CD4-positive, alpha-beta T cell treated with Interleukin-21 for 1 hour (primary cell): ENCODE measurements around the gene SMIM44.
"Not testable (repeated sequence)": the region's sequence is repeated elsewhere in the genome, so short reads cannot be mapped to it uniquely, and the experiment has no call there.

Experiments used
- DNase-seq: peaks from one replicate; pipeline ENCODE4 v3.0.0-alpha.2; 2020

Gene SMIM44

GRCh38 chr19:3483226-3483628, at the start of gene SMIM44:
Gene SMIM44 (minus strand): TSS chr19:3483441. CDS start chr19:3483403, 38 bp downstream.
- no peak for DNase-seq

- no peak for DNase-seq
Observed at GRCh38 chr19:3533033-3533432, 49.8 kb upstream of the SMIM44 start.

DNA sequence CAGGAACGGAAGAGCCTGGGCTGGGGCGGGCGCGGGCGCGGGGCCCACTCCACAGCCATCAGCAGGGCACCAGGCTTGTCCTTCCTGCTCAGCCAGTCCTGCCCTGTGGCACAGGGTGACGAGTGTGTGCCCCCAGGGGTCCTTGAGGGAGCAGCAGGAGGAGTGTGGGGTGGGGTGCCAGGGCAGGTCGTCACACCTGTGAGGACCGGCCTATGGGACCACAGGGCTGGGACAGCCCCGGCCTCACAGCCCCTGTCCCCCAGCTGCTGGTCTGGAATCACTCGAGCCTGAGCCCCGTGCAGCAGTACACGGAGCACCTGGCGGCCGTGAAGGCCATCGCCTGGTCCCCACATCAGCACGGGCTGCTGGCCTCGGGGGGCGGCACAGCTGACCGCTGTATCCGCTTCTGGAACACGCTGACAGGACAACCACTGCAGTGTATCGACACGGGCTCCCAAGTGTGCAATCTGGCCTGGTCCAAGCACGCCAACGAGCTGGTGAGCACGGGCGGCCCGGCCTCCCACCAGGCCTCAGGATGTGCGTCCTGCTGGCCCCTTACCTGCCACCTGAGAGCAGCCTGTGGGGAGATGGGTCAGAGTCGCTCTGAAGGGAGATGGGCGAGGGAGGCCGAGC, 49.0 kb upstream of the SMIM44 start:
- no peak for DNase-seq

GRCh38 chr19:3531716-3532115, 48.5 kb upstream of the SMIM44 start:
- no peak for DNase-seq

DNA sequence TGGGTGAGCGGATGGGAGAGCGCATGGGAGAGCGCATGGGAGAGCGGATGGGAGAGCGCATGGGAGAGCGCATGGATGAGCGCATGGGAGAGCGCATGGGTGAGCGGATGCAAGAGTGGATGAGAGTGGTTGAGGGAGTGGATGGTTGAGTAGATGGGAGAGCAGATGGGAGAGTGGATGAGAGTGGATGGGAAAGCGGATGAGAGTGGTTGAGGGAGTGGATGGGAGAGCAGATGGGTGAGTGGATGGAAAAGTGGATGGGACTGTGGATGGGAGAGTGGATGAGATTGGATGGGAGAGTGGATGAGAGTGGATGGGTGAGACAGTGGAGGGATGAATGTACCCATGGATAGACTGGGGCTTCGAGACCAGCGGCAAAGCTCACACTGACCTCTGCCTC, 47.1 kb upstream of the SMIM44 start:
- no peak for DNase-seq

- not testable (repeated sequence) for DNase-seq
Observed at GRCh38 chr19:3529299-3529698, 46.1 kb upstream of the SMIM44 start.

DNA sequence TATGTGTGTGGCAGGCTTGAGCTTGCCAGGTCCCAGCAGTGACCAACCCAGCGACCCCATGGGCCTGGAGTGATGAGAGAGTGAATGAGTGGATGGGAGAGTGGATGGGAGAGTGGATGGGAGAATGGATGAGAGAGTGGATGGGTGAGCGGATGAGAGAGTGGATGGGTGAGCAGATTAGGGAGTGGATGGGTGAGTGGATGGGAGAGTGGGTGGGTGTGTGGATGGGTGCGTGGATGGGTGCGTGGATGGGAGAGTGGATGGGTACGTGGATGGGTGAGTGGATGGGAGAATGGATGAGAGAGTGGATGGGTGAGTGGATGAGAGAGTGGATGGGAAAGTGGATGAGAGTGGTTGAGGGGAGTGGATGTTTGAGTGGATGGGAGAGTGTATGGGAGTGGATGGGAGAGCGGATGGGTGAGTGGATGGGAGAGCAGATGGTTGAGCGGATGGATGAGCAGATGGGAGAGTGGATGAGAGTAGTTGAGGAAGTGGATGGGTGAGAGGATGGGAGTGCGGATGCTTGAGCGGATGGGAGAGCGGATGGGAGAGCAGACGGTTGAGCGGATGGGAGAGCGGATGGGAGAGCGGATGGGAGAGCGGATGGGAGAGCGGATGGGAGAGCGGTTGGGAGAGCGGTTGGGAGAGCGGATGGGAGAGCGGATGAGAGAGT, 45.4 kb upstream of the SMIM44 start:
- DNase-seq, result no peak

GRCh38 chr19:3528080-3528479, 44.8 kb upstream of the SMIM44 start:
- no peak for DNase-seq

DNA sequence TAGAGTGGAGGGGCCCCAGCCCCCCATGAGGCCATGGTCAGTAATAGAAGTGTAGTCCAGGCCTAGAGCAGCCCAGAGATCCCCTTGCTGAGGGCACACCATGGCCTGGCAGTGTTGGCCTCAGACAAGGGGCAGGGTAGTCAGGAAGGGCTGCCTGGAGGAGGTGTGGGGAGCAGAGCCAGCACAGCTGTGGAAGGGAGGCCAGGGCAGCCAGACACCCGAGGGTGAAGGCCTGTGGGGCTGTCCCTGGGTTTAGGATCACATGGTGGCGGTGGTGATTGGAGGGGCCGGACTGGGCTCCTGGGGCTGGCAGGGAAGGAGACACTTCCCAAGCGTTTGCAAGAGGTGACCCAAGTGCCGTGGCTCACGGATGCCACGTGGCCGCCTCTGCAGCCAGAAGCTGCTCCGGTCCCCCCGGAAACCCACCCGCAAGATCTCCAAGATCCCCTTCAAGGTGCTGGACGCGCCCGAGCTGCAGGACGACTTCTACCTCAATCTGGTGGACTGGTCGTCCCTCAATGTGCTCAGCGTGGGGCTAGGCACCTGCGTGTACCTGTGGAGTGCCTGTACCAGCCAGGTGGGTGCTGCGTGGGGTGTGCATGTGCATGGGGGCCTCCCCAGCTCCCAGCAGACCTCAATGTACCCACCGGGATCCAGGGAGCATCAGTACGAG, 44.1 kb upstream of the SMIM44 start:
- DNase-seq, result no peak

- DNase-seq, result no peak
Observed at GRCh38 chr19:3526507-3527237, 43.4 kb upstream of the SMIM44 start.

DNA sequence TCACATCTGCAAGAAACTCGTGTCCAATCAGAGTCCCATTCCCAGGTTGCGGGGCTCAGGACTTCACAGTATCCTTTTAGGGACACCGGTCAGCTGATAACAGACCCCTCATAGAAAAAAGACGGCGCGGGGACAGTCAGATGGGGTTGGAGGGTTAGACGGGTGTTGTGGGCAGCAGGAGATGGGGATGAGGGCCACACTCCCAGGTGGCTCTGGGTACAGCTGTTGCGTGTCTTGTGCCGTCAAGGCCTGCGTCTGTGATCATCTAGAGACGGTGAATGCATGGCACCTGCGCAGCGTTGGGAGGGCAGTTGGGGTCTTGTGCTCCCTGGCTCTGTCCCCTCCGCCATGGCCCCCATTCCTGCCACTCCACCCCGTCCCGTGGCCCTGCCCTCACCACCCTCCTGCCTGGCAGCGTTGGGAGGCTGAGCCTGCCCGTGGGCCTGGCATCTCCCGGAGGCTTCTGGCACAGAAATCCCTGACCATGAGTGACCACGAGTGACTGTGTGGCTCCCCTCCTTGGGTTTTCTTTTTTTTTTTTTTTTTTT, 41.7 kb upstream of the SMIM44 start:
- DNase-seq, result no peak

- no peak for DNase-seq
Observed at GRCh38 chr19:3524078-3524842, 41.0 kb upstream of the SMIM44 start.

- DNase-seq, result no peak
Observed at GRCh38 chr19:3523361-3524077, 40.3 kb upstream of the SMIM44 start.

GRCh38 chr19:3522421-3523360, 39.5 kb upstream of the SMIM44 start:
- DNase-seq, result no peak

- no peak for DNase-seq
Observed at GRCh38 chr19:3521104-3521445, 37.8 kb upstream of the SMIM44 start.

- DNase-seq, result no peak
Observed at GRCh38 chr19:3520166-3521103, 37.2 kb upstream of the SMIM44 start.

GRCh38 chr19:3519126-3519525, 35.9 kb upstream of the SMIM44 start:
- no peak for DNase-seq

GRCh38 chr19:3518659-3519058, 35.4 kb upstream of the SMIM44 start:
- DNase-seq, result no peak

DNA sequence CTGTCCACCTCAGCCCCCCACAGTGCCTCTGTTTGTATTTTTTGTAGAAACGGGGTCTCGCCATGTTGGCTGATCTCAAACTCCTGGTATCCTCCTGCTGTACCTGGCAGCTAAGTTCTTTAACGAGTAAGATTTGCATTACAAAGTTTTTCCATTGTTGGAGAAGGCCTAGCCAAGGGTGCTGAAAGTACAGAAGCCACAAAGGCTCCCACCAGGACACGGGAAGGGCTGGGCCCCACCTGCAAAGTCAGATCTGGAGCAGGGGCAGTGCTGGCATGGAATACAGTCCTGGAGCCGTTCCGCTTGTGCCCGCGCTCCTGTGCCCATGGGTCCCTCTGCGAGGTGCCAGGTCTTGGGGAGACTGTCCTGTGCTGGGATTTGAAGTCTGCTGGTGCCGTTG, 35.0 kb upstream of the SMIM44 start:
- no peak for DNase-seq

DNA sequence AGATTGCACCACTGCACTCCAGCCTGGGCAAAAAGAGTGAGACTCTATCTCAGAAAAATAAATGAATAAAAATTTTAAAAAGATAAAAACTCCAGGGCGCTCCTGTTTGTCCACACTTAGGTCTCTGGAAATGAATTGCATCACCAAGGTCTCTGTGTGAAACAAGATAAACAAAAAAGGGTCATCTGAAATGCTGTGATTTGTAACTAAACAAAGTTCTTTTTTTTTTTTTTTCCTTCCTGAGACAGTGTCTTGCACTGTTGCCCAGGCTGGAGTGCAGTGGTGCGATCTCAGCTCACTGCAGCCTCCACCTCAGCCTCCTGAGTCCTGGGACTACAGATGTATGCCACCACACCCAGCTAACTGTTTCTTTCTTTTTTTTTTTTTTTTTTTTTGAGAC, 34.4 kb upstream of the SMIM44 start:
- no peak for DNase-seq
